ENCODE data around the gene LSM7.

The LSM7 gene

GRCh38 chr19:2338751-2339643 lies 10.6 kb upstream of the LSM7 start:
- DNase-seq (ENCODE audit: low read depth in 4 of 4, low spot score in 1 of 4): no peak

- no peak for DNase-seq (ENCODE audit: low read depth in 4 of 4, low spot score in 1 of 4)
Measured at GRCh38 chr19:2338055-2338615, 9.7 kb upstream of the LSM7 start.

GRCh38 chr19:2337329-2337707 lies 8.9 kb upstream of the LSM7 start:
- no peak for DNase-seq (ENCODE audit: low read depth in 4 of 4, low spot score in 1 of 4)

- DNase-seq (ENCODE audit: low read depth in 4 of 4, low spot score in 1 of 4): no peak
Measured at GRCh38 chr19:2336528-2337328, 8.3 kb upstream of the LSM7 start.

GRCh38 chr19:2335848-2336247 lies 7.5 kb upstream of the LSM7 start:
- no peak for DNase-seq (ENCODE audit: low read depth in 4 of 4, low spot score in 1 of 4)

GRCh38 chr19:2334986-2335846 lies 6.8 kb upstream of the LSM7 start:
- no peak for DNase-seq (ENCODE audit: low read depth in 4 of 4, low spot score in 1 of 4)

GRCh38 chr19:2334426-2334825 lies 6.0 kb upstream of the LSM7 start:
- DNase-seq (ENCODE audit: low read depth in 4 of 4, low spot score in 1 of 4): no peak

GRCh38 chr19:2333807-2334211 lies 5.4 kb upstream of the LSM7 start:
- DNase-seq (ENCODE audit: low read depth in 4 of 4, low spot score in 1 of 4): no peak

GRCh38 chr19:2333027-2333806 lies 4.8 kb upstream of the LSM7 start:
- no peak for DNase-seq (ENCODE audit: low read depth in 4 of 4, low spot score in 1 of 4)

GRCh38 chr19:2332341-2333026 lies 4.1 kb upstream of the LSM7 start:
- no peak for DNase-seq (ENCODE audit: low read depth in 4 of 4, low spot score in 1 of 4)

GRCh38 chr19:2331601-2332246 lies 3.3 kb upstream of the LSM7 start:
- DNase-seq (ENCODE audit: low read depth in 4 of 4, low spot score in 1 of 4): no peak

- DNase-seq (ENCODE audit: low read depth in 4 of 4, low spot score in 1 of 4): no peak
Measured at GRCh38 chr19:2330632-2331284, 2.4 kb upstream of the LSM7 start.

GRCh38 chr19:2330255-2330631 lies 1.9 kb upstream of the LSM7 start:
- no peak for DNase-seq (ENCODE audit: low read depth in 4 of 4, low spot score in 1 of 4)

GRCh38 chr19:2329501-2329916 lies 1.1 kb upstream of the LSM7 start:
- no peak for DNase-seq (ENCODE audit: low read depth in 4 of 4, low spot score in 1 of 4)

- DNase-seq (ENCODE audit: low read depth in 4 of 4, low spot score in 1 of 4): no peak
Measured at GRCh38 chr19:2329149-2329478, 728 bp upstream of the LSM7 start.

GRCh38 chr19:2327773-2328400 lies 499 bp downstream of the LSM7 start:
- peak; percentile 20 to 59 (median 34) for DNase-seq (ENCODE audit: low read depth in 4 of 4, low spot score in 1 of 4)

GRCh38 chr19:2326699-2327360 lies 1.6 kb downstream of the LSM7 start:
- no peak for DNase-seq (ENCODE audit: low read depth in 4 of 4, low spot score in 1 of 4)
